Activated T-cell treated with anti-CD3 and anti-CD28 coated beads for 48 hours (primary cell): ENCODE data around the gene PPP4R3C.
"Not testable (repeated sequence)": the region's sequence is repeated elsewhere in the genome, so short reads cannot be mapped to it uniquely, and the experiment has no call there.

Experiments
- DNase-seq: peaks from one replicate; pipeline ENCODE4 v3.0.0-alpha.2; 2020; ENCODE audit warnings: low read depth

The PPP4R3C gene

GRCh38 chrX:27463187-27463586 is at the start of gene PPP4R3C:
Gene PPP4R3C (minus strand): TSS chrX:27463341. CDS start chrX:27463296, 45 bp downstream.
- no peak for DNase-seq

GRCh38 chrX:27491397-27491796 is 28.3 kb upstream of the PPP4R3C start:
- DNase-seq, result no peak

GRCh38 chrX:27466051-27466450 is 2.9 kb upstream of the PPP4R3C start:
- DNase-seq, result no peak

GRCh38 chrX:27465036-27465435 is 1.9 kb upstream of the PPP4R3C start:
- DNase-seq, result no peak

DNA sequence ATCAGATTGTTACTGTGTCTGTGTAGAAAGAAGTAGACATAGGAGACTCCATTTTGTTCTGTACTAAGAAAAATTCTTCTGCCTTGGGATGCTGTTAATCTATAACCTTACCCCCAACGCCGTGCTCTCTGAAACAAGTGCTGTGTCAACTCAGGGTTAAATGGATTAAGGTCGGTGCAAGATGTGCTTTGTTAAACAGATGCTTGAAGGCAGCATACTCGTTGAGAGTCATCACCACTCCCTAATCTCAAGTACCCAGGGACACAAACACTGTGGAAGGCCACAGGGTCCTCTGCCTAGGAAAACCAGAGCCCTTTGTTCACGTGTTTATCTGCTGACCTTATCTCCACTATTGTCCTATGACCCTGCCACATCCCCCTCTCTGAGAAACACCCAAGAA is 4.0 kb downstream of the PPP4R3C start:
- not testable (repeated sequence) for DNase-seq

DNA sequence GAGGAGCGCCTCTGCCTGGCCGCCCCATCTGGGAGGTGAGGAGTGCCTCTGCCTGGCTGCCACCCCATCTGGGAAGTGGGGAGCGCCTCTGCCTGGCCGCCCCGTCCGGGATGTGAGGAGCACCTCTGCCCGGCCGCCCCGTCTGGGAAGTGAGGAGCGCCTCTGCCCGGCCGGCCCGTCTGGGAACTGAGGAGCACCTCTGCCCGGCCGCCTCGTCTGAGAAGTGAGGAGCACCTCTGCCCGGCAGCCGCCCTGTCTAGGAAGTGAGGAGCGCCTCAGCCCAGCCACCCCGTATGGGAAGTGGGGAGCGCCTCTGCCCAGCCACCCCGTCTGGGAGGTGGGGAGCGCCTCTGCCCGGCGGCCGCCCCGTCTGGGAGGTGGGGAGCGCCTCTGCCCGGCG is 4.6 kb downstream of the PPP4R3C start:
- not testable (repeated sequence) for DNase-seq

- DNase-seq, result no peak
Measured at GRCh38 chrX:27451324-27451723, 11.8 kb downstream of the PPP4R3C start.

GRCh38 chrX:27446423-27446822 is 16.7 kb downstream of the PPP4R3C start:
- no peak for DNase-seq

- DNase-seq, result no peak
Measured at GRCh38 chrX:27445438-27445837, 17.7 kb downstream of the PPP4R3C start.

GRCh38 chrX:27444093-27444908 is 18.8 kb downstream of the PPP4R3C start:
- no peak for DNase-seq

GRCh38 chrX:27442392-27442791 is 20.7 kb downstream of the PPP4R3C start:
- DNase-seq, result not testable (repeated sequence)

DNA sequence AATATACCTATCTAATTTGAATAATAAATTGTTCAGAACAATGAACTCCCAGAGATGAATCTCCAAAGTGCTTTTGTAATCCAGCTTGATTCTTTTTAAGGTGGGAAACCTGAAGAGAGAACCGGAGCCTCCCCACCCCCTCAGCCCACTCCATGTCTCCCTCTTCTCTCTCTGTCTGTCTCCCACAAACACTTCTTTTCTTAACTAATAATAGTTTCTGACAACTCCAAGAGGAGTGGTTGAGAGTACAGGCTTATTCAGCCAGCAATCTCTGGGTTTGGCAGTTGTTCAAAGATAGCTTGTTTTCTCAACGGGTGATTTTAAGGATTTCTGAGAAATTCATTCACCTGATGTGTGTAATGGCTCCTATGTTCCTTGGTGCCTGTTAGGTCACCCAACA is 23.4 kb downstream of the PPP4R3C start:
- no peak for DNase-seq

GRCh38 chrX:27438937-27439336 is 24.2 kb downstream of the PPP4R3C start:
- DNase-seq, result no peak

DNA sequence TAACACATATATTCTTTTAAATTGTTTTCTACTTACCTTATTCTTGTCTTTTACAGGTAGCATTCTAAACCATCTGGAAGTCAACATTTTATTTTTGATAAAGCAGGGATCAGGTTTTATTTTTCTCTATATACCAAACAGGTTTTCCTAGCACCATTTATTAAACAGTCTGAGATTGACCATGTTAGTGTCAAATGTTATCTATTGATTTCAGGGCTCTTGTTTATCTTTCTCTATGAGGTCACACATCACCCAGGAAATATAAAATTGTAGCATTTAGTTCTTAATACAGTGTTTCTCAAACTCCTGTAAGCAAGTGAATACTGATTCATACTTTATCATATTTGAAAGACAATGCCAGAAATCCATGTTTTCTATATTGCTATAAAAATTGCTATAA is 28.1 kb downstream of the PPP4R3C start:
- no peak for DNase-seq
